ENCODE results near the gene PIK3CB. TPM values are rescaled to one million over a fixed set of nuclear protein-coding genes. Genes with fewer than 3 reads are reported as not detected.

PIK3CB gene
- total and polyA plus RNA-seq, 2 experiments from 2014 or later = 14.3 to 23.0 TPM

GRCh38 chr3:138801792-138802191 lies 32.9 kb downstream of the PIK3CB start:
- Histone ChIP-seq H2AFZ (no peak overlapping the region), H4K20me1 (ENCODE audit: insufficient read depth, poor library complexity, severe bottlenecking) (no peaks in the 10 kb centered on the region), H3K27ac (no peak overlapping the region), H3K9me3 (ENCODE audit: low read depth) (no peaks in the 10 kb centered on the region), H3K27me3 (no peaks in the 10 kb centered on the region), H3K4me1 (ENCODE audit: insufficient read depth) (no peaks in the 10 kb centered on the region), H3K79me2 (peaks cover 84% of the 10 kb centered on the region), H3K9me2 (replicated peaks; ENCODE audit: insufficient read depth) (no peaks in the 10 kb centered on the region), H3K36me3 (replicated peaks; ENCODE audit: insufficient read depth, low read depth) (no peaks in the 10 kb centered on the region), H3K4me2 (no peak overlapping the region), H3K4me3 (no peak overlapping the region)
- 92% methylated on average over 3 of the region's 3 CpGs for WGBS (ENCODE audit: low lambda C conversion rate, missing lambda C conversion rate)
- DNase-seq (ENCODE audit: low spot score) = no peak
- no peak for TF ChIP-seq EZH2 (IDR thresholded peaks at IDR 0.05; ENCODE audit: borderline replicate concordance)
- no peak for TF ChIP-seq CTCF (IDR thresholded peaks at IDR 0.05; ENCODE audit: poor library complexity)
- no peak for TF ChIP-seq EZH2phosphoT487 (IDR thresholded peaks at IDR 0.05; ENCODE audit: low read depth, severe bottlenecking, unreplicated experiment)

GRCh38 chr3:138800248-138800647 lies 34.5 kb downstream of the PIK3CB start:
- Histone ChIP-seq H3K36me3 (replicated peaks; ENCODE audit: insufficient read depth, low read depth) (no peaks in the 10 kb centered on the region), H3K9me3 (ENCODE audit: low read depth) (no peaks in the 10 kb centered on the region), H4K20me1 (ENCODE audit: insufficient read depth, poor library complexity, severe bottlenecking) (no peaks in the 10 kb centered on the region), H3K27me3 (no peaks in the 10 kb centered on the region), H3K79me2 (peaks cover 78% of the 10 kb centered on the region), H3K4me3 (no peak overlapping the region), H3K27ac (no peak overlapping the region), H2AFZ (no peak overlapping the region), H3K4me1 (ENCODE audit: insufficient read depth) (no peaks in the 10 kb centered on the region), H3K9me2 (replicated peaks; ENCODE audit: insufficient read depth) (no peaks in the 10 kb centered on the region), H3K4me2 (no peak overlapping the region)
- 96% methylated on average over 2 of the region's 2 CpGs for WGBS (ENCODE audit: low lambda C conversion rate, missing lambda C conversion rate)
- no peak for DNase-seq (ENCODE audit: low spot score)
- TF ChIP-seq CTCF (IDR thresholded peaks at IDR 0.05; ENCODE audit: poor library complexity) (no peak), EZH2phosphoT487 (IDR thresholded peaks at IDR 0.05; ENCODE audit: low read depth, severe bottlenecking, unreplicated experiment) (no peak), EZH2 (IDR thresholded peaks at IDR 0.05; ENCODE audit: borderline replicate concordance) (no peak)

- H2AFZ ChIP-seq = no peak overlapping the region
- no peak overlapping the region for H3K27ac ChIP-seq
- H3K27me3 ChIP-seq = no peaks in the 10 kb centered on the region
- no peak overlapping the region for H3K4me2 ChIP-seq
- H3K9me2 ChIP-seq (replicated peaks; ENCODE audit: insufficient read depth) = no peaks in the 10 kb centered on the region
- no peaks in the 10 kb centered on the region for H3K36me3 ChIP-seq (replicated peaks; ENCODE audit: insufficient read depth, low read depth)
- H3K4me3 ChIP-seq = no peak overlapping the region
- peak; percentile 16 for DNase-seq (ENCODE audit: low spot score)
- H4K20me1 ChIP-seq (ENCODE audit: insufficient read depth, poor library complexity, severe bottlenecking) = no peaks in the 10 kb centered on the region
- no peaks in the 10 kb centered on the region for H3K9me3 ChIP-seq (ENCODE audit: low read depth)
- H3K4me1 ChIP-seq (ENCODE audit: insufficient read depth) = no peaks in the 10 kb centered on the region
- TF ChIP-seq EZH2phosphoT487 (IDR thresholded peaks at IDR 0.05; ENCODE audit: low read depth, severe bottlenecking, unreplicated experiment) (no peak), CTCF (IDR thresholded peaks at IDR 0.05; ENCODE audit: poor library complexity) (no peak), EZH2 (IDR thresholded peaks at IDR 0.05; ENCODE audit: borderline replicate concordance) (no peak)
- H3K79me2 ChIP-seq = peaks cover 74% of the 10 kb centered on the region
- WGBS (ENCODE audit: low lambda C conversion rate, missing lambda C conversion rate) = 98% methylated on average over 3 of the region's 3 CpGs
Measured at GRCh38 chr3:138799822-138800221, 34.9 kb downstream of the PIK3CB start.

Data from hepatocyte (in vitro differentiated cells).